Stomach (tissue), 4 donors: ENCODE measurements around the gene LHX4.

Experiments
- EP300 ChIP-seq: sonication (generic); formaldehyde crosslinking; IDR thresholded peaks from one replicate; pipeline ENCODE4 v1.6.1; 2017; ENCODE audit warnings: antibody characterized with exemption
- POLR2A ChIP-seq, 4 donors: fragments of 450-650 bp; IDR thresholded peaks; one replicate each; pipeline ENCODE4 v1.6.1; 2016; ENCODE audit warnings: antibody characterized with exemption in 4 of 4, control low read depth in 2 of 4, mild to moderate bottlenecking in 1 of 4, moderate library complexity in 1 of 4
- TF ChIP-seq, protein P1 (sequence below), 7 experiments: fragments of 450-650 bp in 4 of 7; fragments of 200-600 bp in 3 of 7; sonication (generic) in 3 of 7; IDR thresholded peaks; one replicate each; pipeline ENCODE4 v1.5.1; 2016 to 2019; ENCODE audit warnings: antibody characterized with exemption in 7 of 7, control low read depth in 2 of 7, mild to moderate bottlenecking in 1 of 7

DNA sequence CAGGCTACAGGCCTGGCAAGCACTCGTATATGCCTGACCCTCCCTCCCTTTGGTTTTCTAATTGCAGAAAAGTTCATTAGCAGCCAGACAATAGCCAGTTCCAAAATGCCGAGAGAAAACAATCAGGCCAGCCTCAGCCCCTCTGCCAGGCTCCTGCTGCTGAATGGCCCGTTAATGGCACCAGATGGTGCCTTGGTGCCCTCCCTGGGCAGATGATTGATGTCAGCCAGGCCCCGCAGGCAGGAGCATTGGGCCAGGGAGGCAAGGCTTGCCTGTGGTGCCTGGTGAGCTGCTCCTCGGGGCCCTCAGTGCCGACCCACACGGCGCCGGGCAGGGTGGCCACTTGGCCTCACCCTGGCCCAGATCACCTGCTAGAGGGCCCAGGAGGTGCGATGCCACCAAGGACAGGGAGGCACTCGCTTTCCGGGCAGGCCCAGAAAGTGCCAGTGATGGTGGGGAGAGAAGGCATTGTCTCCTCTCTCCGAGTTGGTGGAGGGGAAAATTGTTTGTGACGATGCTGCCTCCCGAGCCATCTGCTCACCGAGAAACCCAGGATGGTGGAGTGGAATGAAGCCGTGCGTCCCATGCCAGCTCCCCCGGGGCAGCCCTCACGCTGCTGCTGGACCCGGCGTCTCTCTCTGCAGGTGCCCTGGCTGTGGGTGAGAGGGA lies 47.3 kb upstream of the LHX4 start:
- TF ChIP-seq POLR2A (IDR thresholded peaks at IDR 0.05) (no peak), EP300 (no peak)
- TF ChIP-seq, protein P1, sequence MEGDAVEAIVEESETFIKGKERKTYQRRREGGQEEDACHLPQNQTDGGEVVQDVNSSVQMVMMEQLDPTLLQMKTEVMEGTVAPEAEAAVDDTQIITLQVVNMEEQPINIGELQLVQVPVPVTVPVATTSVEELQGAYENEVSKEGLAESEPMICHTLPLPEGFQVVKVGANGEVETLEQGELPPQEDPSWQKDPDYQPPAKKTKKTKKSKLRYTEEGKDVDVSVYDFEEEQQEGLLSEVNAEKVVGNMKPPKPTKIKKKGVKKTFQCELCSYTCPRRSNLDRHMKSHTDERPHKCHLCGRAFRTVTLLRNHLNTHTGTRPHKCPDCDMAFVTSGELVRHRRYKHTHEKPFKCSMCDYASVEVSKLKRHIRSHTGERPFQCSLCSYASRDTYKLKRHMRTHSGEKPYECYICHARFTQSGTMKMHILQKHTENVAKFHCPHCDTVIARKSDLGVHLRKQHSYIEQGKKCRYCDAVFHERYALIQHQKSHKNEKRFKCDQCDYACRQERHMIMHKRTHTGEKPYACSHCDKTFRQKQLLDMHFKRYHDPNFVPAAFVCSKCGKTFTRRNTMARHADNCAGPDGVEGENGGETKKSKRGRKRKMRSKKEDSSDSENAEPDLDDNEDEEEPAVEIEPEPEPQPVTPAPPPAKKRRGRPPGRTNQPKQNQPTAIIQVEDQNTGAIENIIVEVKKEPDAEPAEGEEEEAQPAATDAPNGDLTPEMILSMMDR (IDR thresholded peaks at IDR 0.05): no peak
